Measurements from ENCODE around the gene MAPKAPK5. TPM values are rescaled to one million over a fixed set of nuclear protein-coding genes. Genes with fewer than 3 reads are reported as not detected.

MAPKAPK5 gene
- total and polyA plus RNA-seq, 2 donors (not counting 3 experiments of a cell fraction or from before 2014, with no cell fraction given) = 22.8 to 47.1 TPM

DNA sequence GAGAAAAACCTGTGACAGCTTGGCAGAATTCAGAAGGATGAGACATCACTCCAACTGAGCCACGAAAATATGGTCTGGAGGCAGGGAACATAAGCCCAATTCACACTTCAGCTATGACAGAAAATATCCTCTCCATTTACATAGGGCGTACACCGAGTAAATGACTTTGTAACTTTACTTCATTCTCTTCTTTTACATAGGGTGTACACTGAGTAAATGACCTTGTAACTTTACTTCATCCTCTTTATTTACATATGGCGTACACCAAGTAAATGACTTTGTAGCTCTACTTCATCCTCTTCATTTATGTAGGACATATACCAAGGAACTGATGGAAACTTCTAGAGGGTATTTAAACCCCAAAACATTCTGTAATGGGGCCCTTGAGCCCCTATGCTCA, 14.1 kb upstream of the MAPKAPK5 start:
- BruUV-seq (replicated peaks) = no TSS peak
- Histone ChIP-seq H3K36me3 (ENCODE audit: control insufficient read depth in 2 of 2, extremely low read depth in 1 of 2, insufficient read depth in 2 of 2, low read length in 2 of 2) (no peaks in the 10 kb centered on the region), H2AFZ (ENCODE audit: low read depth, low read length) (no peak overlapping the region), H3K4me2 (ENCODE audit: insufficient read depth, low read length) (no peak overlapping the region), H3K9me1 (replicated peaks; ENCODE audit: control insufficient read depth, extremely low read depth, insufficient read depth, low read length) (no peaks in the 10 kb centered on the region), H3K9ac (replicated peaks; ENCODE audit: extremely low read depth, insufficient read depth, low read length) (no peak overlapping the region), H3K27ac (ENCODE audit: insufficient read depth, low read depth, low read length) (no peak overlapping the region), H3K4me1 (ENCODE audit: control insufficient read depth, extremely low read depth, insufficient read depth, low read length) (no peaks in the 10 kb centered on the region), H3K79me2 (ENCODE audit: control insufficient read depth, insufficient read depth, low read length) (no peaks in the 10 kb centered on the region), H4K20me1 (replicated peaks; ENCODE audit: control insufficient read depth, extremely low read depth, insufficient read depth, low read length) (no peaks in the 10 kb centered on the region), H3K27me3 (ENCODE audit: control insufficient read depth in 2 of 2, insufficient read depth in 2 of 2, low read length in 2 of 2) (peaks cover 7 to 11% of the 10 kb centered on the region in 2 experiments), H3K4me3 (replicated peaks in 1 of 3; ENCODE audit: insufficient read depth in 1 of 3, low read depth in 1 of 3, low read length in 3 of 3) (no peak overlapping the region), H3K9me3 (replicated peaks; ENCODE audit: control insufficient read depth, insufficient read depth, low read length) (no peaks in the 10 kb centered on the region)
- intact Hi-C loops (cut with micrococcal nuclease) = no loop called here
- no peak for FAIRE-seq
- TF ChIP-seq GATA2 (IDR thresholded peaks at IDR 0.05; ENCODE audit: insufficient read depth, insufficient read length, low read depth, low read length) = no peak
- no peak for TF ChIP-seq MYC (IDR thresholded peaks at IDR 0.05; ENCODE audit: low read depth, low read length)
- no peak for TF ChIP-seq POLR2AphosphoS5 (IDR thresholded peaks at IDR 0.05; ENCODE audit: insufficient read depth, low read depth, low read length)
- no peak for TF ChIP-seq JUN (IDR thresholded peaks at IDR 0.05; ENCODE audit: borderline replicate concordance, insufficient read depth, insufficient read length, low read depth)
- TF ChIP-seq, protein P1, sequence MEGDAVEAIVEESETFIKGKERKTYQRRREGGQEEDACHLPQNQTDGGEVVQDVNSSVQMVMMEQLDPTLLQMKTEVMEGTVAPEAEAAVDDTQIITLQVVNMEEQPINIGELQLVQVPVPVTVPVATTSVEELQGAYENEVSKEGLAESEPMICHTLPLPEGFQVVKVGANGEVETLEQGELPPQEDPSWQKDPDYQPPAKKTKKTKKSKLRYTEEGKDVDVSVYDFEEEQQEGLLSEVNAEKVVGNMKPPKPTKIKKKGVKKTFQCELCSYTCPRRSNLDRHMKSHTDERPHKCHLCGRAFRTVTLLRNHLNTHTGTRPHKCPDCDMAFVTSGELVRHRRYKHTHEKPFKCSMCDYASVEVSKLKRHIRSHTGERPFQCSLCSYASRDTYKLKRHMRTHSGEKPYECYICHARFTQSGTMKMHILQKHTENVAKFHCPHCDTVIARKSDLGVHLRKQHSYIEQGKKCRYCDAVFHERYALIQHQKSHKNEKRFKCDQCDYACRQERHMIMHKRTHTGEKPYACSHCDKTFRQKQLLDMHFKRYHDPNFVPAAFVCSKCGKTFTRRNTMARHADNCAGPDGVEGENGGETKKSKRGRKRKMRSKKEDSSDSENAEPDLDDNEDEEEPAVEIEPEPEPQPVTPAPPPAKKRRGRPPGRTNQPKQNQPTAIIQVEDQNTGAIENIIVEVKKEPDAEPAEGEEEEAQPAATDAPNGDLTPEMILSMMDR (IDR thresholded peaks at IDR 0.05; ENCODE audit: extremely low read depth in 1 of 2, insufficient read depth in 1 of 2, low read depth in 1 of 2, low read length in 2 of 2) = no peak
- no peak for TF ChIP-seq FOS (IDR thresholded peaks at IDR 0.05; ENCODE audit: borderline replicate concordance, insufficient read depth, low read length)
- TF ChIP-seq POLR2A (IDR thresholded peaks at IDR 0.05; ENCODE audit: low read depth, low read length) = no peak
- ChIA-PET CTCF (no interaction called here), POLR2A (no interaction called here)
- DNase-seq (ENCODE audit: low read depth, low spot score) = no peak
- dilution Hi-C loops (cut with MboI; ENCODE audit: extremely low pct_ligation_motif_present, low sequenced_read_pairs) = no loop called here

Data from endothelial cell of umbilical vein (primary cell).